Urinary bladder (tissue), 4 donors: Measurements from ENCODE around the gene SPOP. TPM values are rescaled to one million over a fixed set of nuclear protein-coding genes. Genes with fewer than 3 reads are reported as not detected.
"Not testable (repeated sequence)": the region's sequence is repeated elsewhere in the genome, so short reads cannot be mapped to it uniquely, and the experiment has no call there.

Source experiments
- DNase-seq: peaks from one replicate; pipeline ENCODE4 v3.0.0-alpha.2; 2015; ENCODE audit errors: extremely low spot score
- H3K27ac ChIP-seq: one replicate; pipeline ENCODE4 v1.5.1; 2013; ENCODE audit warnings: low read depth, mild to moderate bottlenecking, moderate library complexity
- H3K36me3 ChIP-seq: one replicate; pipeline ENCODE4 v1.6.1; 2013; ENCODE audit warnings: mild to moderate bottlenecking, moderate library complexity; ENCODE audit not compliant: insufficient read depth
- H3K4me1 ChIP-seq: one replicate; pipeline ENCODE4 v1.6.1; 2013; ENCODE audit warnings: mild to moderate bottlenecking, moderate library complexity; ENCODE audit not compliant: insufficient read depth
- H3K4me3 ChIP-seq: one replicate; pipeline ENCODE4 v1.5.1; 2013; ENCODE audit warnings: low read depth, low read length
- WGBS: extraction: QIAGEN DNeasy Blood & Tissue Kit; methylation state at CpG from one replicate; pipeline ENCODE4 v1.1.7; 2013; 5-methylcytosine and 5-hydroxymethylcytosine counted together
- polyA plus RNA-seq: library from polyadenylated mRNA; stranded (reverse); fragments of 200-250 nt; gene quantifications from one replicate; pipeline ENCODE4 v1.2.3, GENCODE V29; 2013
- total RNA-seq: library from RNA; depleted of rRNA; stranded (reverse); fragments of >200 nt; gene quantifications from one replicate; pipeline ENCODE4 v1.2.3, GENCODE V29; 2014
- donor health status: healthy with polysubstance abuse.
- donor health status: healthy.

Gene SPOP
- total and polyA plus RNA-seq, 2 donors, result 92.4 to 174 TPM

GRCh38 chr17:49688848-49689247 is 11.0 kb upstream of the SPOP start:
- Histone ChIP-seq H3K27ac (no peak overlapping the region), H3K4me3 (no peak overlapping the region), H3K36me3 (no peaks in the 10 kb centered on the region), H3K4me1 (no peaks in the 10 kb centered on the region)
- 68% methylated on average over 4 of the region's 4 CpGs for WGBS
- no peak for DNase-seq

GRCh38 chr17:49687878-49688491 is 10.1 kb upstream of the SPOP start:
- H3K4me3 ChIP-seq, result no peak overlapping the region
- H3K36me3 ChIP-seq, result no peaks in the 10 kb centered on the region
- DNase-seq, result no peak
- peak overlapping the region; percentile 63 for H3K27ac ChIP-seq
- 58% methylated on average over 10 of the region's 10 CpGs for WGBS
- no peaks in the 10 kb centered on the region for H3K4me1 ChIP-seq

GRCh38 chr17:49681106-49681979 is 3.4 kb upstream of the SPOP start:
- Histone ChIP-seq H3K36me3 (no peaks in the 10 kb centered on the region), H3K4me3 (no peak overlapping the region), H3K4me1 (no peaks in the 10 kb centered on the region), H3K27ac (no peak overlapping the region)
- no peak for DNase-seq
- 57% methylated on average over 9 of the region's 9 CpGs for WGBS

DNA sequence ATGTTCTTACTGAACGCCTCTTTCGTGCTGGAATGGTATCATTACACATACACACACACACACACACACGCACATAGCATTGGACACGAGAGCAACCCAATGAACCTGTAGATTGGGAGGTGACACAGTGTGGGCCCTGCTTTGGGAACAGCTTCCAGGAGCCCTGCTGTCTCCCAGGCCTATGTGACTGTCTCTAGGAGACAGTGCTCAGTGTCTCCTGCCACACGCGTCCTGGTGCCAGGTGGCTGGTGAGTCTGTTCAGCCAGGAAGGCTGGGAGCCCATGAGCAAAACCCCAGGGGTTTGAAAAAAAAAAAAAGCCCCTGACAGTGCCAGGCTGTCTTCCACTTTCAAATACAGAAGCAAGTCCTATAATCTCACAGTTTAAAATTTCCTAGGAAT is 2.4 kb upstream of the SPOP start:
- Histone ChIP-seq H3K4me1 (no peaks in the 10 kb centered on the region), H3K27ac (no peak overlapping the region), H3K36me3 (no peaks in the 10 kb centered on the region), H3K4me3 (no peak overlapping the region)
- WGBS, result 74% methylated on average over 6 of the region's 6 CpGs
- DNase-seq, result no peak

- Histone ChIP-seq H3K4me1 (no peaks in the 10 kb centered on the region), H3K36me3 (peaks cover 2% of the 10 kb centered on the region), H3K4me3 (peak overlapping the region; percentile 62), H3K27ac (peak overlapping the region; percentile 94)
- DNase-seq, result peak; percentile 87
- whole genome bisulfite sequencing, result under 1% methylated on average over 34 of the region's 34 CpGs
Observed at GRCh38 chr17:49677134-49677932, 564 bp downstream of the SPOP start.

- DNase-seq, result no peak
- H3K27ac ChIP-seq, result no peak overlapping the region
- H3K4me3 ChIP-seq, result peak overlapping the region; percentile 62
- WGBS, result 26% methylated on average over 5 of the region's 5 CpGs
- H3K36me3 ChIP-seq, result peaks cover 2% of the 10 kb centered on the region
- no peaks in the 10 kb centered on the region for H3K4me1 ChIP-seq
Observed at GRCh38 chr17:49676276-49676868, 1.5 kb downstream of the SPOP start.

DNA sequence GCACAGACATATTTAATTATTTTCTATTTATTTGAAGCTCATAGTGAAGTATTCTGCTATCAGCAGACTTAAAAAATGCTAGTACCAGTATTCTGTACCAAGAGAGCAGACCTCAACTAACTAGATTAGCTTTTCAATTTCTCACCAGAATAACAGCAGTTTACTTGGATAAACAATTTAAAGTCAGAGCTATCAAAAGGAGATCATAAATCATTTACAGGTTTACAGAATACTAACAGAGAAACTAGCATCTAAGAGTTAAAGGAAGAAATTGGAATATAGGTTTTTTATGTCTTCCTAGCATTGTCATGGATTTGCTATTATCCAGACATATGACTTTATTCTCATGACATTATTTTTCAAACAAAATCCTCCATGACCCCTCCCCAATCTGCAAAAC is 3.4 kb downstream of the SPOP start:
- Histone ChIP-seq H3K36me3 (peaks cover 2% of the 10 kb centered on the region), H3K4me3 (no peak overlapping the region), H3K27ac (no peak overlapping the region), H3K4me1 (no peaks in the 10 kb centered on the region)
- DNase-seq, result no peak

- 86% methylated on average over 6 of the region's 6 CpGs for WGBS
- H3K4me3 ChIP-seq, DNase-seq, H3K36me3 ChIP-seq, H3K27ac ChIP-seq, H3K4me1 ChIP-seq: not testable (repeated sequence)
Observed at GRCh38 chr17:49673679-49674078, 4.2 kb downstream of the SPOP start.

- no peak for DNase-seq
- peaks cover 2% of the 10 kb centered on the region for H3K36me3 ChIP-seq
- H3K27ac ChIP-seq, result no peak overlapping the region
- WGBS, result 43% methylated on average over 4 of the region's 4 CpGs
- H3K4me1 ChIP-seq, result no peaks in the 10 kb centered on the region
- no peak overlapping the region for H3K4me3 ChIP-seq
Observed at GRCh38 chr17:49670641-49671040, 7.3 kb downstream of the SPOP start.

- Histone ChIP-seq H3K4me3 (no peak overlapping the region), H3K36me3 (peaks cover 2% of the 10 kb centered on the region), H3K27ac (no peak overlapping the region), H3K4me1 (no peaks in the 10 kb centered on the region)
- 58% methylated on average over 1 of the region's 1 CpG for WGBS
- DNase-seq, result no peak
Observed at GRCh38 chr17:49670002-49670401, 7.9 kb downstream of the SPOP start.

DNA sequence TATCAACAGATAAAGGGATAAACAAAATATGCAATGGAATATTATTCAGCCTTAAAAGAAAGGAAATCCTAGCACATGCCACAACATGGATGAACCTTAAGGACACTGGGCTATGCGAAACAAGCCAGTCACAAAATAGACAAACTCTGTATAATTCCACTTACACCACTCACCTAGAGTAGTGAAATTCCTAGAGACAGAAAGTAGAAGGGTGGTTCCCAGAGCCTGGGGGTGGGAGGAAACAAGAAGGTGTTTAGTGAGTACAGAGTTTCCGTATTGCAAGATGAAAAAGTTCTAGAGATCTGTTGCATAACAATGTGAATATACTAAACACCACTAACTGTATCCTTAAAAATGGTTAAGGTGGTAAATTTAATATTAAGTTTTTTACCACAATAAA is 10.0 kb downstream of the SPOP start:
- no peaks in the 10 kb centered on the region for H3K36me3 ChIP-seq
- H3K4me1 ChIP-seq, result no peaks in the 10 kb centered on the region
- no peak for DNase-seq
- 83% methylated on average over 2 of the region's 2 CpGs for WGBS
- H3K27ac ChIP-seq, result no peak overlapping the region
- H3K4me3 ChIP-seq, result no peak overlapping the region

GRCh38 chr17:49664706-49665211 is 13.1 kb downstream of the SPOP start:
- Histone ChIP-seq H3K27ac (no peak overlapping the region), H3K36me3 (no peaks in the 10 kb centered on the region), H3K4me1 (no peaks in the 10 kb centered on the region), H3K4me3 (no peak overlapping the region)
- 87% methylated on average over 3 of the region's 3 CpGs for WGBS
- DNase-seq, result no peak

DNA sequence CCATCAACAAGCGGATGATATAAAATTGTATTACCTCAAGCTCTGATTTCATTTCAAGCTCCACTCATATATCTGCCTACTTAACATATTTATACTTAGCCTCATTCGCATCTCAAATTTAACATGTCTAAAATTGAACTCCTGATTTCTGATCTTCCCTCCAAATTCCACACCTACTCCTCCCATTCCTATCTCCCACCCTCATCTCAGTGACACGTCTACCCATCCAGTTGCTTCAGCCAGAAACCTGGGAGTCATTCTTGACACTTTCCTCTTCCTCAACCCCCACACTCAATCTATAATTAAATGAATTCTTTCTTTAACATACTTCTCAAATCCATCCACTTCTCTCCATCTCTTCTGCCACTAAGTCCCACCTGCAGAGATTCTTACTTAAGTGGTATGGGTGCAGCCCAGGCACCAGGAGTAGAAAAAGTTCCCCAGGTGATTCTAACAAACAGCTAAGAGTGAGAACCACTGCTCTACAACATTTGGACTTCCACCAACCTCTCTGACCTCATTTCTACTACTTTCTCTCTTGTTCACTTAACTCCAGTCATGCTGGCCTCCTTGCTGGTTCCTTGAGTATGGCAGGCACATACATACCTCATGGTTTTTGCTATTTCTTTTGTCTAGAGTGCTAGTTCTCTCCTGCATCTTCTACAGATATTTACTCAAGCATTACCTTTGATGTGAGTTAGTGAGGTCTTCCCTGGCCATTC is 18.1 kb downstream of the SPOP start:
- no peaks in the 10 kb centered on the region for H3K4me1 ChIP-seq
- H3K36me3 ChIP-seq, result no peaks in the 10 kb centered on the region
- H3K4me3 ChIP-seq, result no peak overlapping the region
- 92% methylated on average over 3 of the region's 3 CpGs for WGBS
- DNase-seq, result no peak
- no peak overlapping the region for H3K27ac ChIP-seq
